Measurements from ENCODE around the gene PIP5KL1.

Gene PIP5KL1

DNA sequence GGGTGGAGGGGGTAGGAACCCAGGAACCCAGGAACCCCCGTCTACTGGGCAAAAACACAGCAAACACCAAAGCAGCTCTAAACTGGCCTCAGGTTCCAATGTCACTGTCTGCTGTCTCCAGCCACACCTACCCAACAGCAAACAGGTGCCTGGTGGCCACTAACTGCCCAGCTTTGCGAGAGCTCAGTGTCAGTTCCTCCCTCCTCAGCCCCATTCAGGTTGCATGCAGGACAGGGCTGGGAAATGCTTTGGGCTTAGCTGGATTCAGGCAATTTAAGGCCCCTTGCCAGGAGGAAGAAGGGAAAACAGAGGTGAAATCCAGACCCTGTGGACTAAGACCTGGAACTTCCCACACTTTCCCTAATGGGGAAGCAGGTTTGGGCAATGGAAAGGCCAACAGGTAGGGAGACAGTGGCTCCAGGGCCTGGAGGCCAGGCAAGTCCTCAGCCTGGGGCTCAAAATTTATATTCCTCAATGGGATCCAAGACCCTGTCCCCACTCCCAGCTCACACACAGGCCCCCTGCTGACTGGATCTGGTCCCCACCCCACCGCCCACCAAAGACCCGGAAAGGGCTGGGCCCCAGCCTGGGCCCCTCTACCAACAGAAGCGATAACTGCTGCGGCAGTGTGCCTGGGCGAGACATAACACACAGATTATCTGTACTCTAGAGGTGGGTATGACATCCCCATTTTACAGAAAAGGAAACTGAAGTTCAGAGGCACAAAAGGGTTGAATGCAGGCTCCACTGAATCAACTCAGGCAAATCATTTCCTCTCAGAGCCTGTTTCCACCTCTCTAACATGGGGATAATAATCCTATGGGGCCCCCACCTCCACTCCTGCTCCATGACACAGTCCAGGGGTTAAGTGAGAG, 46.7 kb upstream of the PIP5KL1 start:
- peak overlapping the region; percentile 43 for H3K4me3 ChIP-seq (ENCODE audit: low read depth, low read length)
- TF ChIP-seq, protein P1, sequence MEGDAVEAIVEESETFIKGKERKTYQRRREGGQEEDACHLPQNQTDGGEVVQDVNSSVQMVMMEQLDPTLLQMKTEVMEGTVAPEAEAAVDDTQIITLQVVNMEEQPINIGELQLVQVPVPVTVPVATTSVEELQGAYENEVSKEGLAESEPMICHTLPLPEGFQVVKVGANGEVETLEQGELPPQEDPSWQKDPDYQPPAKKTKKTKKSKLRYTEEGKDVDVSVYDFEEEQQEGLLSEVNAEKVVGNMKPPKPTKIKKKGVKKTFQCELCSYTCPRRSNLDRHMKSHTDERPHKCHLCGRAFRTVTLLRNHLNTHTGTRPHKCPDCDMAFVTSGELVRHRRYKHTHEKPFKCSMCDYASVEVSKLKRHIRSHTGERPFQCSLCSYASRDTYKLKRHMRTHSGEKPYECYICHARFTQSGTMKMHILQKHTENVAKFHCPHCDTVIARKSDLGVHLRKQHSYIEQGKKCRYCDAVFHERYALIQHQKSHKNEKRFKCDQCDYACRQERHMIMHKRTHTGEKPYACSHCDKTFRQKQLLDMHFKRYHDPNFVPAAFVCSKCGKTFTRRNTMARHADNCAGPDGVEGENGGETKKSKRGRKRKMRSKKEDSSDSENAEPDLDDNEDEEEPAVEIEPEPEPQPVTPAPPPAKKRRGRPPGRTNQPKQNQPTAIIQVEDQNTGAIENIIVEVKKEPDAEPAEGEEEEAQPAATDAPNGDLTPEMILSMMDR (IDR thresholded peaks at IDR 0.05; ENCODE audit: borderline replicate concordance, insufficient read depth, low read depth, low read length): no peak

DNA sequence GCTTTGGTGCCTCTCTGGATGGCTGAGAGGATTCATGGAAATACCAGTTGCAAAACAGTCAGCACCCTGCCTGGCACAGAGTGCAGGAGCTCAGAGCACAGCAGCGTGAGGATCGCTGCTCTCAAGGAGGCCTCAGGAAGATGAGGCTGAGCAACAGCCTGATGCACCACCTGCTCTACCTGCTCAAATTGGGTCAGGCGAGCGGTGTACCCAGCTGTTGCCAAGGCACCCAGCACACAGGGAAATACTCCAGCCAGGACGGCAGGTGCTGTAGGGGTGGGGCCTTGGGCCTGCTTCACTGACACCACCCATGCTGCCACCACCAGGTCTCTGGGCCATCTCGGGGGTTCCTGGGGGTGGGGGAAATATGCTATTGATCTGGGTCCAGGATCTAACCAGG, 45.9 kb upstream of the PIP5KL1 start:
- TF ChIP-seq, protein P1 (IDR thresholded peaks at IDR 0.05; ENCODE audit: borderline replicate concordance, insufficient read depth, low read depth, low read length): no peak
- H3K4me3 ChIP-seq (ENCODE audit: low read depth, low read length): no peak overlapping the region

DNA sequence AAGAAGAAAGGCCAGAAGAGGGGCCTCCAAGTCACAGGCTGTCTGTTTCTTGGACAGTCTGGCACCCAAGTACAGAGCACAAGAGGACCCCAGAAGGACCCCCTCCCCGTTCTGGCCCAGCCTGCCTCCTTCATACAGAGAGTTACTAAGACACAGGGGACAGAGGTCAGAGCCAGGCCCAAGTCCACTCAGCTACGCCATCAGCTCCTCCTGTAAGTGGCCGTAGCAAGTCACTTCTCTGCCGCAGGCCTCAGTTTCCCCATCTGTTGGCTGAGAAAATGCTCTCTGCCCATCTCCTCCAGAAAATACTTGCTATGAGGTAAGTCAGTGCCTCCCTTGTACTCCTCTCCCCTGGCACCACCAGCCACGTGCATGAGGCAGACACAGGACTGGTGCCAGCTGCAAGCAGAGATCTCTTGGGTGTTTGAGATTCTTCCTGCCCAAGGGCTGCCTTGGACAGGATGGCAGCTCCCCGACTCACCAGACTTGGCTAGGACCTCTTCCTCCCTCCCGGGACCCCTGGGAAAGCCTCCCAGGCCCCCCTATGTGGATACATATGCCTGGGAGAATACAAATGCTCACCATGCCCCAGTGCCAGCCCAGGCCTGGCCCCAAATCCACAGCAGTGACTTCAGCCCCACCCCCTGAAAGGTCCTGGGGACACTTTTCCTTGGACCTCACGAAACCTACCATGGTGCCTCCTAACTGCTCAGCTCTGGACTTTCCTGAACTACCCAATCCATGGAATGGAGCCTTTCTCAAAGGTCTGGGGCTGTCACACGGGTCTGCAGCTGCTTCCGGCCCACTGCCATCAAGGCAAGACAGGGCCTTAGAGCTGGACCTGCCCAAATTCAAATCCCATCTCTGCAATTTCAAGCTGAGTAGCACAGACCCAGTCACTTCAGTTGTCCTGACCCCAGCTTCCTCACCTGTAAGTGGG, 45.1 kb upstream of the PIP5KL1 start:
- no peak overlapping the region for H3K4me3 ChIP-seq (ENCODE audit: low read depth, low read length)
- TF ChIP-seq, protein P1 (IDR thresholded peaks at IDR 0.05; ENCODE audit: borderline replicate concordance, insufficient read depth, low read depth, low read length): no peak

DNA sequence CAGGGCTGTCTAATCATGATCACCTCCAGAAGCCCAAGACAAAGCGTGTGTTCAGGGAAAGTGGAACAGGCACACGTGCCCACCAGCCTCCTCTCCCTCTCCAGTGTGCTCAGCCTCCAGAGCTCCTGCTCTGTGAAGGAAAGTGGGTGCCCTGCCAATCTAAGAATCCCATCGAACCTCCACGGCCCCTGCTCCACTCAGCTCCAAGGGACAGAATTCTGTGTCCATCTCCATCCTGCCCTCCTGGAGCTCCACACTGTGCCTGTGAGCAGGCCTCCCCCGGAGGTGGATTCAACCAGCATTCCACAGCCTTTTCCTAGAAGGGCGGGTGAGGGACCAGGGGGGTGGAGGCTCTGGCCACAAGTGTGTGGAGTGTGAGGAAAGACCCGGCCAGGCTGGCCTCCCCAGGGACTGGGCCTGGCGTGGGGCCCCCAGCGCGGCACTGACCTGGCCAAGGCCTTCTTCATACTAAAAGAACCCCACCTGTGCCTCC, 44.2 kb upstream of the PIP5KL1 start:
- TF ChIP-seq, protein P1 (IDR thresholded peaks at IDR 0.05; ENCODE audit: borderline replicate concordance, insufficient read depth, low read depth, low read length): no peak
- no peak overlapping the region for H3K4me3 ChIP-seq (ENCODE audit: low read depth, low read length)

DNA sequence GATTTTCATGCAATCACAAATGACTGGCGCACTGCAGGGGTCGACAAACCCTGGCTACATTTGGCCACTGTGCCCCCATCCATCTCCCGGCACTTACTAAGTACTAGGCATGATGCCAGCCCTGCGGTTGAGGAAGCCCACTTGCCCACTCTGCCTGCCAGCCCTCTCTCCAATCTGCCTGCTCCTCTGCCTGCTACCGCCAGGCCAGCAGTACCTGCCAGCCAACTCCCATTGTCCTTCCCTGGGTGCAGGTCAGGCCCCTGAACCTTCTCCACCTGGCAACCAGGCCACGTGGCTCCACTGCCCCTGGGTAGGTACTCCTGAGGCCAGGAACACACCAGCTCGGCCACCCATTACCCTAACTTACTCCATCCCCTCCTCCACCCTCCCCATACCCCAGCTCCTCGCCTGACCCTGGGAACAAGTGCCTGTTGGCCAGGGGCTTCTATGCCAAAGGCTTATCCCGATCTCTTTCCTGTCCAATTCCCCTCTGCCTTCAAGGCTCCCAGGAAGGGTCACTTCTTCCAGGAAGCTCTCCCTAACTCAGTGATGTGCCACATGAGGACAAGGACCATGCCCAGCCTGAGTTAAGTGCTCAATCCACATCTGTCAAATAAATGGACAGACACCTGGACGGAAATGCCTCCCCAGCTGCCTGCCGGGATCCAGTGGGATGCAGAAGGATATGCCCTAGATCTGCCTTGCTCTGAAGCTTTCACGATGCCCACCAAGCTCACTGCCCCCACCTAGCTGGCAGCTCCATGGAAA, 43.6 kb upstream of the PIP5KL1 start:
- TF ChIP-seq, protein P1 (IDR thresholded peaks at IDR 0.05; ENCODE audit: borderline replicate concordance, insufficient read depth, low read depth, low read length): no peak
- H3K4me3 ChIP-seq (ENCODE audit: low read depth, low read length): no peak overlapping the region

DNA sequence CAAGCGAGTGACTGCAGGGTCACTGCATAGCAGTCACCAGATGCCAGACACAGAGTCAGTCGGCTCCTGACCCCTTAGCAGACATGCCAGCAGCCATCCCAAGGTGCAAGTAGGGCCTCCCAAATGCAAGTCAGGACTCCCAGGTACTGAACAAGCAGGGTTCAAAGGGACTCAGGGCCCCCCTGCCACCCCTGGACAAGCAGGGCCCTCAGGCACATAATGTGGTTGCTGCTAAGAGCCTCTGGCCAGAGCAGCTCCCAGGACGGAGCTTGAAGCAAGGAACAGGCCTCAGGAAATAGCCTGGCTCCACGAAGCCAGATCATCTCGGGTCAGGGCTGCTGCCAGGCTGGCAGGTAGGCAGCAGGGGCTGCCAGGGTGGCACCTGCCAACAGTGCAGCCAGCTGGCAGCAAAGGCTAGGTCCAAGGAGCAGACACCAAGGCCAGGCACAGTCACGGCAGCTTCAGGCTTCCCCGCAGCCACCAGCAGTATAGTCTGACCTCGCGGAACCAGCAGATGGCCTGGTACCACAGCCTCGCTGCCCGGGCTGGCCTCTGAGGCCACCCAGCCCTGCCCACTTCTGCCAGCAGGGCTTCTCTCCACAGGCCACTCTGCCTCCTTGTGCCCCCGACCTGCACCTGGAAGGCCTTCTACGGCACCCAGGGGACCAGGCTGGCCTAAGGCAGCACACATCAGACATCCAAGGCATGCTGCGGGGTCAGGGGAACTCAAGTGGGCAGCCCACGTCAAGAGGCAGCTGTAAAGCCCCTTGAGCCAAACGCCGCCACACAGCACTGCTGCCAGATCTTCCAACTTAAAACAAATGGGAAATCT, 42.8 kb upstream of the PIP5KL1 start:
- TF ChIP-seq, protein P1 (IDR thresholded peaks at IDR 0.05; ENCODE audit: borderline replicate concordance, insufficient read depth, low read depth, low read length): no peak
- H3K4me3 ChIP-seq (ENCODE audit: low read depth, low read length): no peak overlapping the region

Data from GM12875 (cell line).